Effector memory CD4-positive, alpha-beta T cell (primary cell): ENCODE results near the gene SLC25A53.

Experiments used
- DNase-seq, 3 donors: peaks; one replicate each; pipeline ENCODE4 v3.0.0-alpha.2; 2020
- H3K27ac ChIP-seq: 2 replicates; pipeline ENCODE4 v1.7.0; 2013; ENCODE audit warnings: mild to moderate bottlenecking, low read length, moderate library complexity; ENCODE audit not compliant: insufficient read depth, poor library complexity, severe bottlenecking
- H3K27me3 ChIP-seq: replicated peaks from 2 replicates; pipeline ENCODE4 v1.7.0; 2013; ENCODE audit warnings: mild to moderate bottlenecking, low read length; ENCODE audit not compliant: insufficient read depth, control insufficient read depth, poor library complexity, severe bottlenecking
- H3K36me3 ChIP-seq: 2 replicates; pipeline ENCODE4 v1.7.0; 2013; ENCODE audit warnings: mild to moderate bottlenecking, low read length, moderate library complexity; ENCODE audit not compliant: control insufficient read depth, insufficient read depth
- H3K4me1 ChIP-seq: 2 replicates; pipeline ENCODE4 v1.7.0; 2013; ENCODE audit warnings: low read length, mild to moderate bottlenecking; ENCODE audit not compliant: control insufficient read depth, insufficient read depth, poor library complexity, severe bottlenecking
- H3K4me3 ChIP-seq: 2 replicates; pipeline ENCODE4 v1.7.0; 2013; ENCODE audit warnings: low read length, low read depth, mild to moderate bottlenecking; ENCODE audit not compliant: insufficient read depth, poor library complexity, severe bottlenecking
- H3K9me3 ChIP-seq: 2 replicates; pipeline ENCODE4 v1.7.0; 2013; ENCODE audit warnings: mild to moderate bottlenecking, low read length, moderate library complexity; ENCODE audit not compliant: control insufficient read depth
- total RNA-seq, 3 donors: gene quantifications; one replicate each; lab custom pipeline; 2026; lab: John Stamatoyannopoulos, UW

The SLC25A53 gene, protein sequence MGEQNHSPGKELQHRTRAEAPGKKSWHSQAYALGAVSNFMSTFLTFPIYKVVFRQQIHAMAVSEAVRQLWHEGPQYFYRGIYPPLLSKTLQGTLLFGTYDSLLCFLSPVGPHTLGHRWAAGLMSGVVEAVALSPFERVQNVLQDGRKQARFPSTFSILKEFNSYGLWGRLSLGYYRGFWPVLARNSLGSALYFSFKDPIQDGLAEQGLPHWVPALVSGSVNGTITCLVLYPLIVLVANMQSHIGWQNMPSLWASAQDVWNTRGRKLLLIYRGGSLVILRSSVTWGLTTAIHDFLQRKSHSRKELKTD
- total RNA-seq = 7.6 to 9.7 (median 8.8) reads per million in 3 donors

DNA sequence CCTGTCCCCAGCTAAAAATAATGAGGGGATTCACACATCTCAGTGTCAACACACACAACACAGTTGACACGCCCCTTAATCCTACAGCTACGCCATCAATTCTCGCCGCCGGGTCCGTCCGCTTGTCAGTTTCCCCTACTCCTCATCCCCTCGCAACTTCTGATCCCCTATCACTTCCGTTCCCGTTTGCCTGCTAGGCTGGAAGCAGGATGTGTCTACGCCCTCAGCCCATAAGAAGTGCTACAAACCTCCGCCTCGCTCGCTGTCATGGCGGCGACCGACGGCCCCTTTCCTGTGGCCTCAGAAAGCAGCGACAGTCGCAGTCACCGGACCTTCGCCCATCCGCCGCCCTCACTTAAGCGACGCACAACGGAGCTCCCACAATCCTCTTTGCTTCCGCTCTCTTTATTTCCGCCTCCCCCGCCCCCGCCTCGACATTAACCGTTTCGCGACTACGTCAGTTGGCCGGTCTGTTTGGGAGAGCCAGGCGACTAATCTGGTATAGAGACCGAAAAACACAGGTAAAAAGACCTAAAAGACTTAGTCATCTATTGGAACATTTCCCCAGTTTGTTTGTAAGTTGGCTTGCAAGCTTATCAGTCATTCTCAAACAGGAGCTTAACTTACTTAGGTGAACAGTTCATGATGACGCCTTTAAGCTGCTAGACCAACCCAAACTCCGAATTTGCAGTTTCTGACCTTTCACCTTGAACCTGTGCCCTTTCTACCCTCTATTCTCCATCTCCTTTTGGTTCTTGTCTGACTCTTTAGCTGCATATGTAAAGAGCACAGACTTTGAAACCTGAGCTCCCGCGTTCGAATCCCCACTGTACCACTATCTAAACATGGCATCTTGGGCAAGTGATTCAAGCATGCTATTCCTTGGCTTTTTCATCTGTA, at the start of gene SLC25A53:
SLC25A53 (minus strand) TSS at position 380 of the 900 bp plus-strand sequence. CDS start 51,752 bp downstream, outside the sequence.
- H3K4me3 ChIP-seq = peak within 1 kb of the TSS; percentile 62
- H3K27ac ChIP-seq = peak within 1 kb of the TSS; percentile 80
- H3K9me3 ChIP-seq = no peaks in the 10 kb centered on the region
- no peaks in the 10 kb centered on the region for H3K36me3 ChIP-seq
- H3K4me1 ChIP-seq = no peaks in the 10 kb centered on the region
- peak; percentile 60 to 69 (median 65) for DNase-seq
- H3K27me3 ChIP-seq = no peaks in the 10 kb centered on the region

DNA sequence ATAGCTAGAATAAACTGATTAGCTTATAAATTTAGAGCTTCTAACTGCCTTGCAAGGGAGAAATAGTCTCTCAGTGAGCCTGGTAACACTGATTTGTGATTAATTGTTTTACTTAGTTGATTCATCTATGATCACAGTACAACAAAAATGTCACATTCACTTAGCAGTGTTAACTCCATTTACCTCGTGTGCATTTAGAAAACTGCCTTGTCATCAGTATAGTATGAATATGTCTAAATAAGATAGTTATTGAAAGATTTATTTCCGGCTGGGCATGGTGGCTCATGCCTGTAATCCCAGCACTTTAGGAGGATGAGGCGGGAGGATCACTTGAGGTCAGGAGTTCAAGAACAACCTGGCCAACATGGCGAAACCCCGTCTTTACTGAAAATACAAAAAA, 48.7 kb upstream of the SLC25A53 start:
- H3K27me3 ChIP-seq = no peaks in the 10 kb centered on the region
- H3K9me3 ChIP-seq = no peaks in the 10 kb centered on the region
- H3K27ac ChIP-seq = no peak overlapping the region
- no peak overlapping the region for H3K4me3 ChIP-seq
- H3K36me3 ChIP-seq = no peaks in the 10 kb centered on the region
- no peaks in the 10 kb centered on the region for H3K4me1 ChIP-seq
- no peak for DNase-seq

DNA sequence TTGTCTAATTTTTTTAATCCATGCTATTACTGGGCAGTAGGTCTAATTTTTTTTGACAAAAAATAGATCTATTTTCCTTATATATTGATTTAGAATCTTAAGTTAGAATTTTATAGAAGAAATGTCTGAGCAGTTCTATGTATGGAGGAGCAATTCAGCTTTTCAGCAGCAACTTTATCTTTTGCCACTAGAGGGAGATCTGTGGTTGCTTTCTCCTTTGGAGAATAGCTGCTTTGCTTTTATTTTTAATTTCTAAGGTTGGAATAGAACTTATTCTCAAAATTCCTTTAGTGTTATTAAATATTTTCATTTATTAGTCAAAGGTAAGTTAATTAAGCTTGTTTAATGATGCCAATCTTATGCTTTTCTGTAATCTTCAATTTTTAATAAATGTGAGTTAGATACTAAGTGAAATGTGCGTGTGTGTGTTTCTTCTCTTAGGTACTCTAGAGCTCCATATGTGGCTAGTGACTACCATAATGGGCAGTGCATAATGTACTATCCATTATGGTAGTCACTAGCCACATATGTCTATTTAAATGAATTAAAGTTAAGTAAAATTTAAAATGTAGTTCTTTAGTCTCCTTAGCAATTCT, 38.8 kb upstream of the SLC25A53 start:
- no peaks in the 10 kb centered on the region for H3K27me3 ChIP-seq
- no peaks in the 10 kb centered on the region for H3K36me3 ChIP-seq
- H3K27ac ChIP-seq = no peak overlapping the region
- no peaks in the 10 kb centered on the region for H3K4me1 ChIP-seq
- no peaks in the 10 kb centered on the region for H3K9me3 ChIP-seq
- no peak overlapping the region for H3K4me3 ChIP-seq
- no peak for DNase-seq

DNA sequence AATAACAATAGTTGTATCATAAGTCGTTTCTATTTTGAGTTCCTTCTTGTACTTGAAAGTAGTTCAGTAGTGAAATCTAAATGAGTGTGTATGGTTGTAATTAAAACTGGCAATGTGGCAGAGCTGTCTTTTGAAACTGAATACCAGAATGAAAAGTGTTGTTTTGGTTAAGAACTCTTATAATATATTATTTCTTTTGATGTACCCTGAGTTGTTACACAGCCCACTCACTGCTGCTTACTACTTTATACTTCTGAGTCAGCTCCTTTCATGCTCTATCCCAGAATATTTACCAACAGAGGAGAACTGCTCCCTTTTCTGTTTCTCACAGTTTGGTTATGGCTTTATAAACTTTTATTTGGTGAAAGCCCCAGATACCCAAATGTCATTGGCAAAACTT, 38.2 kb upstream of the SLC25A53 start:
- Histone ChIP-seq H3K4me3 (no peak overlapping the region), H3K36me3 (no peaks in the 10 kb centered on the region), H3K27me3 (no peaks in the 10 kb centered on the region), H3K9me3 (no peaks in the 10 kb centered on the region), H3K27ac (no peak overlapping the region), H3K4me1 (no peaks in the 10 kb centered on the region)
- no peak for DNase-seq

DNA sequence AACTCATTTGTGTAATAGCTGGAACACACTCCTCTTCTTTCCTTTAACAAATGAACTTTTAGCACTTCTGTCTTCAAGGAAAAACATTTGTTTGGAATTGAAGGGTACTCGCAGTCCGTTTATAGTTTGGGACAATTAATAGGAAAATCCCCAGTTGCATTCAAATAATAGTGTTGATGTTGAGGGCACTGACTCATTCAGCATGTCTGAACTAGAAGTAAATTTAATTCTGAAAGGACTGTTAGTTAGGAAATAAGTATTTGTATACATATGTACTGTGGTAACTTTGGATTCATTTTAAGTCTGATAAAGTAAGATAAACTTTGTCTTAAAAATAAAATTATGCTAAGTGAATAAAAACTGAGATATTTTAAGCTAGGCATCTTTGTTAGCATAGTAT, 36.7 kb upstream of the SLC25A53 start:
- Histone ChIP-seq H3K4me1 (no peaks in the 10 kb centered on the region), H3K9me3 (no peaks in the 10 kb centered on the region), H3K36me3 (peaks cover 3% of the 10 kb centered on the region), H3K4me3 (no peak overlapping the region), H3K27ac (no peak overlapping the region), H3K27me3 (no peaks in the 10 kb centered on the region)
- no peak for DNase-seq

- H3K4me3 ChIP-seq = no peak overlapping the region
- H3K9me3 ChIP-seq = no peaks in the 10 kb centered on the region
- H3K27ac ChIP-seq = no peak overlapping the region
- no peaks in the 10 kb centered on the region for H3K27me3 ChIP-seq
- peaks cover 11% of the 10 kb centered on the region for H3K36me3 ChIP-seq
- H3K4me1 ChIP-seq = no peaks in the 10 kb centered on the region
- DNase-seq = no peak
Observed at GRCh38 chrX:104189837-104190236, 33.0 kb upstream of the SLC25A53 start.

DNA sequence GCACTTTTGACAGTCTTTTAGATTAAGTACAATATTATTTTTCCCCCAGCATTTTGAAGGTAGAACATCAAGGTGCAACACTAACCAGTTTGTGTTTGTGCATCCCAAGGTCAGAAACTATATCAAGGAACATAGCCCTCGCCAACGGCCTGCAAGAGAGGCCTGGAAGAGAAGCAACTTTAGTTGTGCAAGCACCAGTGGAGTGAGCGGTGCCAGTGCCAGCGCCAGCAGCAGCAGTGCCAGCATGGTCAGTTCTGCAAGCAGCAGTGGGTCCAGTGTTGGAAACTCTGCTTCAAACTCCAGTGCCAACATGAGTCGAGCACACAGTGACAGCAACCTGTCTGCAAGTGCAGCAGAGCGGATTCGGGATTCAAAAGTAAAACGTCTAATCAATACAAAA, 31.1 kb upstream of the SLC25A53 start:
- Histone ChIP-seq H3K27ac (no peak overlapping the region), H3K9me3 (no peaks in the 10 kb centered on the region), H3K27me3 (no peaks in the 10 kb centered on the region), H3K4me1 (no peaks in the 10 kb centered on the region), H3K4me3 (no peak overlapping the region), H3K36me3 (peaks cover 11% of the 10 kb centered on the region)
- no peak for DNase-seq

- Histone ChIP-seq H3K4me3 (no peak overlapping the region), H3K27me3 (no peaks in the 10 kb centered on the region), H3K27ac (no peak overlapping the region), H3K4me1 (no peaks in the 10 kb centered on the region), H3K36me3 (peaks cover 8% of the 10 kb centered on the region), H3K9me3 (no peaks in the 10 kb centered on the region)
- no peak for DNase-seq
Observed at GRCh38 chrX:104183685-104184084, 26.9 kb upstream of the SLC25A53 start.

- no peaks in the 10 kb centered on the region for H3K9me3 ChIP-seq
- H3K27ac ChIP-seq = no peak overlapping the region
- peaks cover 3% of the 10 kb centered on the region for H3K36me3 ChIP-seq
- no peaks in the 10 kb centered on the region for H3K4me1 ChIP-seq
- no peak overlapping the region for H3K4me3 ChIP-seq
- no peaks in the 10 kb centered on the region for H3K27me3 ChIP-seq
- DNase-seq = no peak
Observed at GRCh38 chrX:104173841-104174240, 17.0 kb upstream of the SLC25A53 start.

- H3K9me3 ChIP-seq = no peaks in the 10 kb centered on the region
- no peak for DNase-seq
- H3K27me3 ChIP-seq = no peaks in the 10 kb centered on the region
Observed at GRCh38 chrX:104172788-104173187, 16.0 kb upstream of the SLC25A53 start.

More at GRCh38 chrX:104172788-104173187, 16.0 kb upstream of the SLC25A53 start:
- Histone ChIP-seq H3K36me3 (peaks cover 3% of the 10 kb centered on the region), H3K27ac (no peak overlapping the region), H3K4me1 (peaks cover 4% of the 10 kb centered on the region), H3K4me3 (no peak overlapping the region)
